Natural killer cell (primary cell): ENCODE data around the gene CSMD2. TPM values are rescaled to one million over a fixed set of nuclear protein-coding genes. Genes with fewer than 3 reads are reported as not detected.
A peak's percentile ranks its signal among the peaks of the same experiment; 100 is the strongest.

Source experiments
- ATAC-seq, 3 donors: fragments of 150-1000 bp in 2 of 3; fragments of 200-7000 bp in 1 of 3; cut with Tn5 transposase; 1 replicate in 1 of 3; 2 replicates in 2 of 3; pipeline ENCODE4 v1.10.0; 2021; ENCODE audit warnings: mild to moderate bottlenecking in 2 of 3, moderate library complexity in 2 of 3
- DNase-seq, 2 donors: peaks; one replicate each; pipeline versions ENCODE4 v3.0.0 to v3.0.0-alpha.2; 2013 to 2021; ENCODE audit warnings: mixed read lengths in 1 of 2
- H3K27ac ChIP-seq: one replicate; pipeline ENCODE4 v1.5.1; 2013; ENCODE audit warnings: mild to moderate bottlenecking, low read length
- H3K27me3 ChIP-seq: one replicate; pipeline ENCODE4 v1.6.1; 2013; ENCODE audit warnings: low read length; ENCODE audit not compliant: control insufficient read depth, insufficient read depth
- H3K36me3 ChIP-seq: one replicate; pipeline ENCODE4 v1.6.1; 2013; ENCODE audit warnings: low read length; ENCODE audit not compliant: control insufficient read depth, insufficient read depth
- H3K4me1 ChIP-seq: one replicate; pipeline ENCODE4 v1.6.1; 2013; ENCODE audit warnings: low read length; ENCODE audit not compliant: control insufficient read depth, insufficient read depth
- H3K4me3 ChIP-seq: one replicate; pipeline ENCODE4 v1.5.1; 2013; ENCODE audit warnings: low read length
- H3K9me3 ChIP-seq: one replicate; pipeline ENCODE4 v1.6.1; 2013; ENCODE audit warnings: low read length; ENCODE audit not compliant: control insufficient read depth, insufficient read depth
- H3K27ac Mint-ChIP-seq, 2 donors: one replicate each; pipeline ENCODE4 v1.8.0; 2022; ENCODE audit warnings: mild to moderate bottlenecking in 2 of 2, mixed read lengths in 2 of 2, moderate library complexity in 1 of 2
- H3K27me3 Mint-ChIP-seq, 2 donors: one replicate each; pipeline ENCODE4 v1.8.0; 2022; ENCODE audit warnings: low read depth in 2 of 2, mixed read lengths in 2 of 2
- H3K36me3 Mint-ChIP-seq: one replicate; pipeline ENCODE4 v1.8.0; 2022; ENCODE audit warnings: mixed read lengths
- H3K4me1 Mint-ChIP-seq, 2 donors: one replicate each; pipeline ENCODE4 v1.8.0; 2022; ENCODE audit warnings: mixed read lengths in 2 of 2
- H3K4me3 Mint-ChIP-seq: one replicate; pipeline ENCODE4 v1.8.0; 2022; ENCODE audit warnings: mild to moderate bottlenecking, moderate library complexity, mixed read lengths
- H3K9me3 Mint-ChIP-seq, 2 donors: one replicate each; pipeline ENCODE4 v1.8.0; 2022; ENCODE audit warnings: mixed read lengths in 2 of 2
- WGBS: methylation state at CpG from one replicate; pipeline ENCODE4 v1.1.7; 2013; ENCODE audit warnings: missing lambda C conversion rate; ENCODE audit not compliant: insufficient coverage; 5-methylcytosine and 5-hydroxymethylcytosine counted together
- intact Hi-C: fragments of 100-400 bp; cut with micrococcal nuclease; formaldehyde crosslinking; loops from one replicate; pipeline ENCODE4 v1.14.2; 2022
- total RNA-seq, 4 donors: library from RNA; stranded (reverse); fragments of 120-200 nt in 1 of 4; gene quantifications; one replicate each; pipeline versions ENCODE4 v1.2.3 to v1.2.4, GENCODE V29; 2013 to 2022
- TF ChIP-seq, protein P1 (sequence below): fragments of 200-600 bp; IDR thresholded peaks from one replicate; pipeline ENCODE4 v1.8.0; 2022; ENCODE audit warnings: antibody characterized with exemption

The CSMD2 gene
- total RNA-seq, 3 donors from 2014 or later (not counting 1 experiment from before 2014, with no cell fraction given), result not detected

DNA sequence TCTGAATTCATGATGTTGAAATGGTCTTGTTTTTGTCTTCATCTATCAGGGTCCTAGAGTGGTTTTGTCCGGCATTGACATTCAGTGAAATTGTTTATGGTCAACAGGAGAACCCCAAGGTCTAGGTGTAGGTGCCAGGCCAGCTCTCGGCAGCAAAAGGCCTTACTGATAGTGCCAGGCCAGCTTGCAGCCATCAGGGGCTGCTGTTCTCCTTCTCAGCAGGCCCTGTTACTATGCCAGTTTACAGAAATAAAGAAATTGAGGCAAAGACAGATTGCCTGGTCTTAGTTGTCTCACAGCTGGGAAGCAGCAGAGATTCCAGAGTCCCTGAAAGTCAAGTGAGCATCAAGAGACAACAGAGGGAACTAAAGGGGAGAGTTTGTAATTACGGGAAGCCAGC is 289.2 kb downstream of the CSMD2 start:
- Histone ChIP-seq H3K36me3 (no peaks in the 10 kb centered on the region), H3K27me3 (no peaks in the 10 kb centered on the region), H3K4me1 (peaks cover under 1% of the 10 kb centered on the region), H3K27ac (no peak overlapping the region), H3K9me3 (no peaks in the 10 kb centered on the region), H3K4me3 (no peak overlapping the region)
- intact Hi-C loops, result no loop called here
- 91% methylated on average over 3 of the region's 3 CpGs for WGBS
- no peak for DNase-seq
- Mint-ChIP-seq H3K27me3 (peaks cover 12 to 28% of the 10 kb centered on the region in 2 donors), H3K4me1 (peaks cover 18 to 24% of the 10 kb centered on the region in 2 donors), H3K27ac (no peak overlapping the region), H3K9me3 (no peaks in the 10 kb centered on the region), H3K36me3 (no peaks in the 10 kb centered on the region), H3K4me3 (no peak overlapping the region)
- no peak for ATAC-seq
- TF ChIP-seq, protein P1, sequence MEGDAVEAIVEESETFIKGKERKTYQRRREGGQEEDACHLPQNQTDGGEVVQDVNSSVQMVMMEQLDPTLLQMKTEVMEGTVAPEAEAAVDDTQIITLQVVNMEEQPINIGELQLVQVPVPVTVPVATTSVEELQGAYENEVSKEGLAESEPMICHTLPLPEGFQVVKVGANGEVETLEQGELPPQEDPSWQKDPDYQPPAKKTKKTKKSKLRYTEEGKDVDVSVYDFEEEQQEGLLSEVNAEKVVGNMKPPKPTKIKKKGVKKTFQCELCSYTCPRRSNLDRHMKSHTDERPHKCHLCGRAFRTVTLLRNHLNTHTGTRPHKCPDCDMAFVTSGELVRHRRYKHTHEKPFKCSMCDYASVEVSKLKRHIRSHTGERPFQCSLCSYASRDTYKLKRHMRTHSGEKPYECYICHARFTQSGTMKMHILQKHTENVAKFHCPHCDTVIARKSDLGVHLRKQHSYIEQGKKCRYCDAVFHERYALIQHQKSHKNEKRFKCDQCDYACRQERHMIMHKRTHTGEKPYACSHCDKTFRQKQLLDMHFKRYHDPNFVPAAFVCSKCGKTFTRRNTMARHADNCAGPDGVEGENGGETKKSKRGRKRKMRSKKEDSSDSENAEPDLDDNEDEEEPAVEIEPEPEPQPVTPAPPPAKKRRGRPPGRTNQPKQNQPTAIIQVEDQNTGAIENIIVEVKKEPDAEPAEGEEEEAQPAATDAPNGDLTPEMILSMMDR, result no peak

DNA sequence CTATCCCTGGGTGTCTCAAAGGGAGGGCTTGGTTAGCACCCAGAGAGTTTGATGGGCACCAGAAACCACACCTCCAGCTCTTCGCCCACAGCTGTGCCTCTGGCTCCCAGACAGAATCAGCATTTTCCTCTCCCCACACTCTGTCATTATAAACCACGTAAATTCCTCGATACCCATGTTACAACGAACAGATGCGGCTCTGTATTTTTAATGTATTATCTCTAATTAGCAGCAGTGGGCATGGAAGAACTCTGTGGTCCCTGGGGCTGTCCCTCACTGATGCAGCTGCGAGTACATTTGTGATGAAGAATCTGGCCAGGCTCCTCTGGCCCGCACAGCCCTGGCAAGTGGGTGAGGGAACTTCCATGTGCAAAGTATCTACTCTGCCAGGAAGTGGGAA is 290.4 kb downstream of the CSMD2 start:
- no peaks in the 10 kb centered on the region for H3K9me3 ChIP-seq
- no peak overlapping the region for H3K4me3 Mint-ChIP-seq
- peaks cover 3% of the 10 kb centered on the region for H3K4me1 ChIP-seq
- H3K4me1 Mint-ChIP-seq, result peaks cover 25 to 31% of the 10 kb centered on the region in 2 donors
- intact Hi-C loops, result no loop called here
- TF ChIP-seq, protein P1, result no peak
- H3K27ac ChIP-seq, result no peak overlapping the region
- WGBS, result 91% methylated on average over 7 of the region's 7 CpGs
- no peak overlapping the region for H3K4me3 ChIP-seq
- ATAC-seq, result no peak
- H3K36me3 Mint-ChIP-seq, result no peaks in the 10 kb centered on the region
- no peak for DNase-seq
- no peaks in the 10 kb centered on the region for H3K9me3 Mint-ChIP-seq
- no peaks in the 10 kb centered on the region for H3K27me3 ChIP-seq
- H3K27ac Mint-ChIP-seq, result no peak overlapping the region
- no peaks in the 10 kb centered on the region for H3K36me3 ChIP-seq
- H3K27me3 Mint-ChIP-seq, result peaks cover 12 to 26% of the 10 kb centered on the region in 2 donors

DNA sequence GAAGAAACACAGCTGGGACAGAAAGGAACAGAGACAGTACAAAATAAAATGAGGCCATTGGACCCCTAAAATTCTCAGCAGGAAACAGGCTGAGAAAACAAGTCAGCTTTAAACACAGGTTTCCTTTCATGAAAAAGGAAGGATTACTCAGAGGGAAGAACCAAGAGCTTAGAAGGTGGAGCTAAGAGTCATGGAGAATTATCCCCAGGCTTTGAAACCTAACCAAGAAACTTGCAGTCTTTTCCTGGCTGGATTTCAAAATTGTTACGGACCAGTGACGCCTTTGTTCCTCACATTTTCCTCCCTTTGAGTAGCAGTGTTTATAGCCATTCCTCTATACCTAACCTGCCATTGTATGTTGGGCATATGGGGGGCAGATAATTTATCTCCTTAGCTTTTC is 292.3 kb downstream of the CSMD2 start:
- H3K27me3 Mint-ChIP-seq, result peaks cover 8 to 21% of the 10 kb centered on the region in 2 donors
- Histone ChIP-seq H3K9me3 (no peaks in the 10 kb centered on the region), H3K36me3 (no peaks in the 10 kb centered on the region), H3K27me3 (no peaks in the 10 kb centered on the region), H3K27ac (no peak overlapping the region), H3K4me1 (peaks cover 9% of the 10 kb centered on the region), H3K4me3 (no peak overlapping the region)
- no peaks in the 10 kb centered on the region for H3K9me3 Mint-ChIP-seq
- intact Hi-C loops, result no loop called here
- TF ChIP-seq, protein P1, result no peak
- peaks cover 31 to 44% of the 10 kb centered on the region in 2 donors for H3K4me1 Mint-ChIP-seq
- 90% methylated on average over 2 of the region's 2 CpGs for WGBS
- DNase-seq, result no peak
- no peak overlapping the region for H3K4me3 Mint-ChIP-seq
- ATAC-seq, result no peak
- H3K27ac Mint-ChIP-seq, result no peak overlapping the region
- no peaks in the 10 kb centered on the region for H3K36me3 Mint-ChIP-seq

DNA sequence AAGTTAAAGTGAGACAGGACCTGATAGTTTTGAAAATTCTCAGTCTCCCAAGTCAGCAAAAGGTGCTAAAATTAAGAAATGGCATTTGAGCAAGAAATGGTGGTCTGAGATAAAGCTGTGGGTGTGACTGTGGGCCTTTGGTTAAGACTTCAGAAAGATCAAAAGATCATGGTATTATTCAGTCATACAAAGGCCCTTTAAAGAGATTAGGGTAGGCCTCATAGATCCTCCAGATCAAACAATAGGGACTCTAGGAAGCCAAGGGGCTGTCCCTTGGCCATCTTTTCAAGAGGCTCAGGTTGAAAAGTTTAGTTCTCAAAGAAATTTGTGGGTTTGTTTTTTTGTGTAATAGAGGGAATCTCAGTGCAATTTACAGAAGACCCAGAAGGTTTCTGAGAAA is 292.8 kb downstream of the CSMD2 start:
- Histone ChIP-seq H3K27me3 (no peaks in the 10 kb centered on the region), H3K9me3 (no peaks in the 10 kb centered on the region), H3K4me1 (peaks cover 11% of the 10 kb centered on the region), H3K4me3 (no peak overlapping the region), H3K36me3 (no peaks in the 10 kb centered on the region), H3K27ac (no peak overlapping the region)
- Mint-ChIP-seq H3K27me3 (peaks cover 5 to 21% of the 10 kb centered on the region in 2 donors), H3K27ac (no peak overlapping the region), H3K4me3 (peak overlapping the region; percentile 45), H3K9me3 (no peaks in the 10 kb centered on the region), H3K4me1 (peaks cover 36 to 48% of the 10 kb centered on the region in 2 donors), H3K36me3 (no peaks in the 10 kb centered on the region)
- TF ChIP-seq, protein P1, result no peak
- DNase-seq (no peak), ATAC-seq (peak in 1 of 3 donors; percentile 33)
- intact Hi-C loops, result no loop called here
